GM19035 (cell line): ENCODE measurements around the gene TARBP2.

Experiments
- ATAC-seq: cut with Tn5 transposase; IDR thresholded peaks from one replicate; pipeline ENCODE4 v1.9.1; 2021; ENCODE audit not compliant: unreplicated experiment

TARBP2 gene

DNA sequence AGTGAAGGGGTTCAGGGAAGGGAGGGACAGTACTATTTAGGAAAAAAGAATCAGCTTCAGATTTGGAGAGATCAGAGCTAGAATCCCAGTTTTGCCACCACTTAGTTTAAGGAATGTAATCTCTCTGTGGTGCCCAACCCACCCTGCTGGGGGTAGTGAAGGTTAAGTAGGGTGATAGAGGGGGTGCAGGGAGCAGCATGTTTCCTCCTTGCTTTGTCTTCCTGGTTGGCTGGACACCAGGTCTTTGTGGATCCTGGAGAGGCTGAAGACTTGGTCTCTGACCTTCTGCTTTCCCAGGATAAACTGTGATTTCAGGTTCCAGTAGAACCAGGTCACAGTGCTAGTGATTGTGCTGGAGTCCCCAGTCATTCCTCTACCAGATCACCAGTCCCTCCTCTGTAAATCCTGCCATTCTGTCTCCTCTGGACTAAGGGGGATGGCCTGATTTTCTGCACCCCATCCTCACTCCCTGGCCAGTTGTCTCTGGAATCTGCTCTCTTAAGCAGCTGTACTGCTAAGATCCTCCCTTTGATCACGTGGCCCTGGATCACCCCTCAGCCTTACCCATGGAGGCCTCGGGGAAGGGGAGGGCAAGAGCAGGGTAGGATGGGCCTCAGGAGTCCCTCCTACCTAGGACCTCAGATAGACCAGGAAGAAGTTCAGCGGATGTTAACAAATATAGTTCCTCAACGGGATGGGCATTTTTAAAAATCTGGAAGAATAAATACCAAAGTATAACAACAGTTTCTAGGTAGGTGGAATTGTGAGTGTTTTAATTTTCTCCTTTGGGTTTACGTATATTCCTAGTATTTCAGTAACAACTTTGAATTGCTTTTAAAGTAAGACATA lies 5.0 kb upstream of the TARBP2 start:
- ATAC-seq = no peak

DNA sequence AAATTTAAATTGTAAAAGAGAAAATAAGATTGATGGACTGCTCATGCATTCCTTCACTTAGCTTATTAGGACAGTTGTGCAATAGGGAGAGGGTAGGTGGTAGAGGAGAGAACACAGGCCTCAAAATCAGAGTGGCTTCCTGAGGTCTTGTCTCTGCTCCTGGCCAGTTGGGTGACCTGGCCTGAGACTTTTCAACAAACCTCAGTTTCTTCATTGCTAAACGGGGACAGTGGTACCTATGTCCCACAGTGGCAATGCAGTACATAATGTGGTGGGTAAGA lies 4.4 kb upstream of the TARBP2 start:
- ATAC-seq = no peak

- no peak for ATAC-seq
These were observed 3.6 kb upstream of the TARBP2 start for GRCh38 chr12:53497461-53497860.

DNA sequence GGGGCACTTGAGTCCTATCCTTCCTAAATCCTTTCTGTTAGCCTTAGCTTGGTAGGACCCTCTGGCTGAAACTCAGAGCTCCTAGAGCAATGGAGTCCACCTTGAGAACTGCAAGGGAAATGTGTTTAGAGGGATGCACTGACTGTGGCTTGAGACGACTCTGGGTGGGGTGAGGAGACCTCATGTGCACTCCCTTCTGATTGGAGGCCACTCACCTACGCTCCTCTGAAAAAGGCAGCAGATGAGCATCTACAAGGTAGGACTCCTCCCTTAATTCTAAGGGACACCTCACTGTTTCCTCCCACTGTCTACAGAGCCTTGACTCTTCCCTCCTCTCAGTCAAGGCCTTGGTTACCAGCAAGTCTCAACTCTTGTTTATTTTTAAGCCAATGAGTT lies 2.9 kb upstream of the TARBP2 start:
- no peak for ATAC-seq

- no peak for ATAC-seq
These were observed 1.6 kb upstream of the TARBP2 start, which contains the start of gene MAP3K12 for GRCh38 chr12:53499266-53500141. MAP3K12 (minus strand) TSS chr12:53499458; CDS start chr12:53487391, 12,067 bp downstream.

GRCh38 chr12:53500142-53500775 lies 824 bp upstream of the TARBP2 start:
- ATAC-seq = no peak

GRCh38 chr12:53501615-53502181 lies 615 bp downstream of the TARBP2 start:
- no peak for ATAC-seq

DNA sequence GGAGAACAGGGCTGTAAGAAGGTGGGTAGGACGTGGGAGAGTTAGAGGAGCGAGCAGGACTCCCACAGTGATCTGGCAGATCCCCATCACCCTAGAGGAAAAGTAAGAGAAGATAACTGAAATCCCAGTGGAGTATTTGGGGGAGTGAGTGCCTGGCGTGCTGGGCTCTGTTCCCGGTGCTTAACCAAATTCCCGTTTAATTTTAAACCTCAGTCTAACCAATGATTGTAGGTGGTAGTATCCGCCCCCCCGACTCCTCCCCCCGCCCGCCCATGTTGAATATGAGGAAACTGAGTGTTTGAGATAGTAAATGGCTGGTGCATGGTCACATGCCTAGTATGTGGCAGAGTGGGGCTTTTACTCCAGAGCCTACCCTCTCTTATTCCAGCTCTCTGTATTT lies 1.2 kb downstream of the TARBP2 start:
- no peak for ATAC-seq

- no peak for ATAC-seq
These were observed 2.1 kb downstream of the TARBP2 start for GRCh38 chr12:53502983-53503728.

- ATAC-seq = no peak
These were observed 3.2 kb downstream of the TARBP2 start for GRCh38 chr12:53504004-53504920.

GRCh38 chr12:53505086-53505485 lies 4.0 kb downstream of the TARBP2 start:
- ATAC-seq = no peak

DNA sequence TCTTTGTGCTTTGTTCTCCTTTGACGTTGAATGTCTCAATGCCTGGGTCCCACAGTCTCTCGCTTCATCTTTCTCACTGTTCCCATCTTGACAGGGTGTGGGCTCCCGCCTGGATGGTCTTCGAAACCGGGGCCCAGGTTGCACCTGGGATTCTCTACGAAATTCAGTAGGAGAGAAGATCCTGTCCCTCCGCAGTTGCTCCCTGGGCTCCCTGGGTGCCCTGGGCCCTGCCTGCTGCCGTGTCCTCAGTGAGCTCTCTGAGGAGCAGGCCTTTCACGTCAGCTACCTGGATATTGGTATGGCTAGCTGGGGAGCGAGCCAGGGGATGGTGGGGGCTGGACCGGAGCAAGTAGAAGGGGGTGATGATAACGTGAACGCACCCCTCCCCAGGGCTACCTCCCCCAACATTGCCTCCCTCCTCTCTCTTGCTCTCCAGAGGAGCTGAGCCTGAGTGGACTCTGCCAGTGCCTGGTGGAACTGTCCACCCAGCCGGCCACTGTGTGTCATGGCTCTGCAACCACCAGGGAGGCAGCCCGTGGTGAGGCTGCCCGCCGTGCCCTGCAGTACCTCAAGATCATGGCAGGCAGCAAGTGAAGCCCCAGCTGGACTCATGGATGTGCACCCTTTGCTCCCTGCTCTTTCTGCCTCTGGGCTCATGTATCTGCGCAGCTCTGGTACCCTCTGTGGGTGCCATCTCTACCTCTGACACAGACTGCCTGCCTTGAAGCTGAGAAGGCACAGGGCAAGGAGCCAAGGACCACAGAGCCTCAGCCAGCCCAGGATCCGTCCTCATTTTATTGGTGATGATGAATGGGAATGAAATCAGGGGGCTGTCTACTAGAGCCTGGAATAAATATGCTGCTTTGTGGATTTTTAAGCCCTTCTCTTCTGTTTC lies 4.7 kb downstream of the TARBP2 start:
- ATAC-seq = no peak

- ATAC-seq = no peak
These were observed 5.3 kb downstream of the TARBP2 start for GRCh38 chr12:53506450-53506785.

- no peak for ATAC-seq
These were observed 6.0 kb downstream of the TARBP2 start, which contains the start of gene NPFF for GRCh38 chr12:53506881-53507602. NPFF (minus strand) TSS chr12:53507484; CDS start chr12:53507474, 10 bp downstream.

DNA sequence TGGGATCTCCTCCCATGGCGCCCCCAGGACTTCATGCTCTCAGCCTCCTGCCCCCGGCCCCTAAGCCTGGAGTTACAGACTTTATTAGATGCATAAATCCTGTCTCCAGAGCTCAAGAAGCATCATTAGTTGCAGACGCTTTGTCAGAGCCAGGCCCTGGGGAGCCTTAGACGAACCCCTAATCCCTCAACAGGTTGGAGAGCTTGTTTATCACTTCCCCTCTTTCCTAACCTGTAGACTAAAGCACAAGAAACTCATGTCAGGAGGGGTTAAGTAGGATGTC lies 6.5 kb downstream of the TARBP2 start:
- ATAC-seq = no peak

DNA sequence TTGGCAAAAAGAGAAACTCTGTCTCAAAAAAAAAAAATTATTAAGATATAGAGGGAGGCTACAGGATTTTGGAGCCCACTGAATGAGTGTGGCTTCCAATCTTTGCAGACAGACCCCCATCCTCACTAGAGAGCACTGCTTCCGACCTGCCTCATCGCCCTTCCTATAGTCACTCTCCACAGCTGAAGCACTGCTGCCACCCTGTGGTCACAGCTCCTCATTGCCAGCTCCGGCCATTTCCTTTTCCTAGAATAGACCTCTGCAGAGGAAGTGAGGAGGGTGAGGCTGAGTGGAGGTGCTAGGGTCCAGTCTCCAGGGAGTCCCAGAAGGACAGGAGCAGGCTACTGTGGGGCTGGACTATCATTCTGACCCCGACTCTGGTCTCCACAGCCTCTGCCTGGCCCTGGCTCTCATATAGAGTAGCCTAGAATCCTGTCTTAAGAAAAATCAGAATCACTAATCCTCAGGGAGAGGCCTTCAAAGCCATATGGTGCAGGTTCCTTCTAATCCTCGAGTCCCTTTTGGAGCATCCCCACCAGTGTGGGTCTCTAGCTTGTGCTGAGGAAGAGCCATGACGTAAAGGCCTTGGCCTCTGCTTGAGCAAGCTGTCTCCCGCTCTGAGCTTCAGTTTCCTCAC lies 7.6 kb downstream of the TARBP2 start:
- ATAC-seq = peak; percentile 88

- no peak for ATAC-seq
These were observed 9.2 kb downstream of the TARBP2 start for GRCh38 chr12:53510181-53510812.
